ENCODE data around the gene LRP1B.

LRP1B gene

DNA sequence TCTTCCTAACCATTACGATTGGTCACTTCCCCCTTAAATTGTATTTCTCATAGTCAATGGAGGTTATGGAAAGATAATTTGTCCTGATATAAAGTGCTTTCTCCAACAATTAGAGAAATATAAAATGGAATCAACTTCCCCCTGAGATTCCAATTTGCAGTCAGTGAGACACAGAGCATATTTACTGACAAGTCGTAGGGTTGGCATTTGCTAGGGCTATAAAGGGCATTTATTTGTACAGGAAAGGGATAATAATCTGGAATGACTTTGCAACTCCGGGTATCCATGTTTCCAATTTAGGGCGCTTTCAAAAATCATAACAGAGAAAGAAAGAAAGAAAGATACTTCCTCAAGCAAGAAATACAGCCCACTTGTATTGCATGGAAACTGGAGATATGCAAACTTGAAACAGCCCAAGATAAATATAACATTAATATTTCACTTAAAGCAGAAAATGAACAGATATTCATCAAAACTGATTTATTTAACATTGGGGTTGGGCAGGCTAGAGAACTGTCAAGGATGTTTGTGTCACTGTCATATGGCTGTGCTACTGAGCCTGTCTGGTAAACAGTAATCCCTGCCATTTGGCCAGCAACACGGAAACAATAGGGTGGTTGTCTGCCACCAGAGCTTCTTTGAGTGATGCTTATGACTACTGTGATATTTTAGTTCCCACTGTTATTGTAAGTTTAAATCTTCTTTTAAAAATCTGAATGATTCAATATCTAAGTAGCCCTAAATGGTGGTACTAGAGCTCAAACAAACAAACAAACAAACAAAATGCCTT is 621.8 kb downstream of the LRP1B start:
- no peak for DNase-seq (ENCODE audit: extremely low read depth, low read depth)

DNA sequence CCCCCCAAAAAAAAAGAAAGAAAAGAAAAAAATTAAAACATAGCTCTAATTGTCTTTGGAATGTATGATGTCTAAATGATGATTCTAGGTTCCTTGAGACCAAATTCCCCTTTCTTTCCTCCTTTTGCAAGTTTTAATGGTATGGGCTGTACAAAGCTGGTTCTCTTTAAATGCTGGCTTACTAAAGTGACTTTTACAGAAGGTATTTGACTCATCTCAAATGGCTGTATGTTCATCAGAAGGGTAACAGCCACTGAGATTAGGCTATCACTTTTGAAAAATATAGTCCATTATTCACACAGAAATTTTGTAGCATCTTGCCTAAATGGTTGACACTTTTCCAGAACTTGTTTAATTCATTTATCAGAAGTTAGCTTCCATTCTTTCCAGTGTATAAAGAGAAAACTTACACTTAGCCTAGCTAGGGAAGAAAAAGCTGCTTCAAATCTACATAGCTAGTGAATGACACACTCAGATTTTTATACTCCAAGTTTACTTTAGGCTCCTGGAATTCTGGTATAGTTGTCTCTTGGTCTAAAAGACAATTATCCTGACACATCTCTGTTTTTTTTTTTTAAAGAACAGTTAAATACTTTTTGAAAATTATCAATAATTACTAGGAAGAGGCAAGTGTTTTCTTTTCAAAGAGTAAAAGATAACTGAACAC is 622.6 kb downstream of the LRP1B start:
- no peak for DNase-seq (ENCODE audit: extremely low read depth, low read depth)
- no peak for TF ChIP-seq CTCF (IDR thresholded peaks at IDR 0.05; ENCODE audit: low read depth, low read length)

More for the DNA sequence above, 621.8 kb downstream of the LRP1B start:
- no peak for TF ChIP-seq CTCF (IDR thresholded peaks at IDR 0.05; ENCODE audit: low read depth, low read length)

GRCh38 chr2:141506135-141506534 is 624.7 kb downstream of the LRP1B start:
- DNase-seq (ENCODE audit: extremely low read depth, low read depth), result no peak
- TF ChIP-seq CTCF (IDR thresholded peaks at IDR 0.05; ENCODE audit: low read depth, low read length), result no peak

- DNase-seq (ENCODE audit: extremely low read depth, low read depth), result no peak
- no peak for TF ChIP-seq CTCF (IDR thresholded peaks at IDR 0.05; ENCODE audit: low read depth, low read length)
Observed at GRCh38 chr2:141501752-141502151, 629.1 kb downstream of the LRP1B start.

- no peak for TF ChIP-seq CTCF (IDR thresholded peaks at IDR 0.05; ENCODE audit: low read depth, low read length)
- no peak for DNase-seq (ENCODE audit: extremely low read depth, low read depth)
Observed at GRCh38 chr2:141499123-141499522, 631.7 kb downstream of the LRP1B start.

DNA sequence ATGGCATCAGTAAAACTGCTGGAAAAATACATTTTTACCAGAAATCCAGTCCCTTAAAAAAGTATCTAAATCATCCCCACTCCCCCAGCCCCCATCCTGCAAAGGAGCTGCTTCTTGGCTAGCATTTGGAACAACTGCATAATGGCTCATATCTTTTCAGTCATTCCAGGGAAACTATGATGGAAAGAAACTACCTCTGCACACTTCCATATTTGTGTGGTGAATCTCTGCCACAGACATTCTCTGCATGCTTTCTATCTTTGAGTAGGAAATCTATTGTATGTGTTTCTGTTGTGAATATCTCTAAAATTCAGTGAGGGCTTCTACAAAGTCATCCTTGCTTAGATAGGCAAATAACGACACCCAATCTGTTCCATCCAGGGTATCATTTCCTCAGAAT is 632.3 kb downstream of the LRP1B start:
- TF ChIP-seq CTCF (IDR thresholded peaks at IDR 0.05; ENCODE audit: low read depth, low read length), result no peak
- no peak for DNase-seq (ENCODE audit: extremely low read depth, low read depth)

- no peak for TF ChIP-seq CTCF (IDR thresholded peaks at IDR 0.05; ENCODE audit: low read depth, low read length)
- DNase-seq (ENCODE audit: extremely low read depth, low read depth), result no peak
Observed at GRCh38 chr2:141497272-141497671, 633.5 kb downstream of the LRP1B start.

Data from AG09319 (cell line).